GM10248 (cell line): Measurements from ENCODE around the gene ABHD5.

Source experiments
- CTCF ChIA-PET: fragments of 300-600 bp; sonication (Branson Sonifier 250); formaldehyde crosslinking; extraction: SDS; loops from one replicate; lab custom pipeline; 2021; ENCODE audit warnings: antibody characterized with exemption; lab: Yijun Ruan, JAX
- POLR2A ChIA-PET: fragments of 350-650 bp; sonication (Branson Sonifier 250); formaldehyde crosslinking; extraction: SDS; loops from one replicate; lab custom pipeline; 2020; ENCODE audit warnings: antibody characterized with exemption; lab: Yijun Ruan, JAX
- DNase-seq: peaks from one replicate; pipeline ENCODE4 v3.0.0; 2012; ENCODE audit errors: extremely low spot score
- TF ChIP-seq, protein P1 (sequence below): IDR thresholded peaks from 2 replicates; pipeline ENCODE4 v1.5.1; 2012; ENCODE audit warnings: mild to moderate bottlenecking, low read depth; ENCODE audit errors: extremely low read depth, missing control alignments, control extremely low read depth

Gene ABHD5

GRCh38 chr3:43709022-43709421, 18.3 kb downstream of the ABHD5 start:
- POLR2A ChIA-PET: no interaction called here
- CTCF ChIA-PET: no interaction called here
- TF ChIP-seq, protein P1, sequence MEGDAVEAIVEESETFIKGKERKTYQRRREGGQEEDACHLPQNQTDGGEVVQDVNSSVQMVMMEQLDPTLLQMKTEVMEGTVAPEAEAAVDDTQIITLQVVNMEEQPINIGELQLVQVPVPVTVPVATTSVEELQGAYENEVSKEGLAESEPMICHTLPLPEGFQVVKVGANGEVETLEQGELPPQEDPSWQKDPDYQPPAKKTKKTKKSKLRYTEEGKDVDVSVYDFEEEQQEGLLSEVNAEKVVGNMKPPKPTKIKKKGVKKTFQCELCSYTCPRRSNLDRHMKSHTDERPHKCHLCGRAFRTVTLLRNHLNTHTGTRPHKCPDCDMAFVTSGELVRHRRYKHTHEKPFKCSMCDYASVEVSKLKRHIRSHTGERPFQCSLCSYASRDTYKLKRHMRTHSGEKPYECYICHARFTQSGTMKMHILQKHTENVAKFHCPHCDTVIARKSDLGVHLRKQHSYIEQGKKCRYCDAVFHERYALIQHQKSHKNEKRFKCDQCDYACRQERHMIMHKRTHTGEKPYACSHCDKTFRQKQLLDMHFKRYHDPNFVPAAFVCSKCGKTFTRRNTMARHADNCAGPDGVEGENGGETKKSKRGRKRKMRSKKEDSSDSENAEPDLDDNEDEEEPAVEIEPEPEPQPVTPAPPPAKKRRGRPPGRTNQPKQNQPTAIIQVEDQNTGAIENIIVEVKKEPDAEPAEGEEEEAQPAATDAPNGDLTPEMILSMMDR: no peak
- DNase-seq: no peak

GRCh38 chr3:43710607-43711006, 19.9 kb downstream of the ABHD5 start:
- TF ChIP-seq, protein P1: no peak
- DNase-seq: no peak
- ChIA-PET POLR2A (no interaction called here), CTCF (no interaction called here)

- POLR2A ChIA-PET: no interaction called here
- no peak for DNase-seq
- CTCF ChIA-PET: interaction anchor here (1.0 kb wide), 1 partner anchor 16 kb away, joined by 4 read pairs; no protein-coding TSS in a partner anchor
- TF ChIP-seq, protein P1: no peak
These were observed 27.6 kb downstream of the ABHD5 start for GRCh38 chr3:43718296-43718695.

DNA sequence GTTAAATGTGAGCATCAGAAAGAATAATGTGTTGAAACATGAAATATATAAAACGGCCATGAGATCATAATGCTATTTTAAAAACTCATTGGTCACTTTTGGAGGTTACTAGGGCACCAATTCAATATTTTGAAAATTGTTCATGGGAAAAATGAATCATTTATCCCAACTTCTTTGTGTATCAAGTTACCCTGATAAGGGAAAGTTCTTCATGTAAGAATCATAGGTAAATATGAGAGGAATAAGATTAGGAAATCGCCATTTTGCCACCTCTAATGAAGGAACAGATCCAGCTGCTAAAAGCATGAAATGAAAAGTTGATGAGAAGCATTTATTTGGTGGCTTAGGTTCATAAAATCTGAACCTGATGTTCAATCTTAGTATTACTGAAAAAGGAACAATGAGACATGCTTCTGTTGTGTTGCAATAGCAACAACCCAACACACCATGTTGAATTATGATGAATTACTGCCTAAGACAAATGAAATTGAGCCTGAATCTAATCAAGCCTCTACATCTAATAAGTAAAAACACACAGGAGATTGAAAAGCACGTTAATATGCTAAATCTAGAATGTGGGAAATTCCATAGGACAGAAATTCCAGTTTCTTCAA, 32.5 kb downstream of the ABHD5 start:
- DNase-seq: no peak
- ChIA-PET POLR2A (no interaction called here), CTCF (no interaction called here)
- TF ChIP-seq, protein P1: no peak

DNA sequence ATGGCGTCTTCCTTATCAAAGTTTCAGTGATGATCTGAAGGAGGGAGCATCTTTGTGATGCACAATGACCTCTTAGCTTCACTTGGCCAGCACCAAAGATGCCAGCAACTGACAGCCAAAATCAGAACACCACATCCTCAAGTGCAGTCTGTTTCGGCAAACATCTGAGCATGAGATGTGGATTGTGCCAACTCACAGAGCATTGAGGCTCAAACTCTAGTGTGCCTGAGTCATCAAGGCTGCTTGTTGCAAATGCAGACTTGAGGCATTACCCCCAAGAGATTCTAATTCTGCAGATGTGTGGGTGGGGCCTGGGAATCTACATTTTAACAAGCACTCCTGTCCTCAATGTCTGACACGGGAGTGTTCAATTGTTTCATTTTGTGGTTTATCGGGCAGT, 35.8 kb downstream of the ABHD5 start:
- TF ChIP-seq, protein P1: no peak
- POLR2A ChIA-PET: no interaction called here
- DNase-seq: no peak
- CTCF ChIA-PET: no interaction called here

DNA sequence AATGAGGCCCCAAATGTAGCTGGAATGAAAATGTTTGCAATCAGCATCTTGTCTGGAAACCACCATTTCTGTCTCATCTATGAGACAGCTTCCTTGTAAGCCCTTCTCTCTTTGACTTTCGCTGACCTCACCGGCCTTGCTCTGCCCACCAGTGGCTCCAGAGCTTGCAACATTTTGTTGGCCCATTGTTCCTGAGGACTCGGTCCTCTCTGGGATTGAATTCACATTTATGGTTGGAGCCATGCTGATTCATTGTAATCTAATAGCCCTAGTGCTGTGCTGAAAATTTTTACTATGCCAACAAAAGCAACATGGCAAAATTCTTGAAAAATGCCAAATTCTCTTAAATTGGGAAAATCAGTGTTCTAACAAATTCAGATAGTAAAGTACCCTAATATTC, 37.2 kb downstream of the ABHD5 start:
- TF ChIP-seq, protein P1: no peak
- no peak for DNase-seq
- ChIA-PET POLR2A (no interaction called here), CTCF (no interaction called here)
